ENCODE measurements around the gene CD164L2. TPM values are rescaled to one million over a fixed set of nuclear protein-coding genes. Genes with fewer than 3 reads are reported as not detected.
A peak's percentile ranks its signal among the peaks of the same experiment; 100 is the strongest.
"Not testable (repeated sequence)": the region's sequence is repeated elsewhere in the genome, so short reads cannot be mapped to it uniquely, and the experiment has no call there.

The CD164L2 gene
- total RNA-seq (not detected), polyA plus RNA-seq (not detected)
- long read RNA-seq, donor 1 = 0 reads
- long read RNA-seq, donor 2 = 0 reads
- long read RNA-seq, donor 3 = 0 reads

- 17 to 25% methylated on average over 40 to 43 of the region's 43 CpGs for WGBS, 2 donors
Observed at GRCh38 chr1:27383039-27383605, at the start of gene CD164L2. CD164L2 (minus strand) TSS chr1:27383333; CDS start chr1:27383239, 94 bp downstream.

GRCh38 chr1:27432725-27433124 lies 49.6 kb upstream of the CD164L2 start:
- DNase-seq, H3K36me3 ChIP-seq, ATAC-seq, H3K27me3 ChIP-seq, H3K4me3 ChIP-seq, H3K9me3 ChIP-seq: not testable (repeated sequence)
- Histone ChIP-seq H3K27ac (peak overlapping the region in 8 of 10 donors; percentile 10 to 86 (median 76)), H3K4me1 (peaks cover 47 to 100% (median 97%) of the 10 kb centered on the region in 9 donors)
- WGBS, 2 donors = 95 to 97% methylated on average over 1 of the region's 1 CpG
- intact Hi-C loops (cut with DNase I) = loop anchor here in 4 of 10 donors (5.0 kb wide), 4 partner anchors 50 to 125 kb away; partner anchors contain the start of gene WASF2 (in 1 of the 4)

More at GRCh38 chr1:27383039-27383605, at the start of gene CD164L2:
- peaks cover 0 to 18% (median 6%) of the 10 kb centered on the region in 9 donors for H3K4me1 ChIP-seq
- DNase-seq (no peak), ATAC-seq (peak in 2 of 8 donors; percentile 7 to 30)
- H3K36me3 ChIP-seq = no peaks in the 10 kb centered on the region
- H3K9me3 ChIP-seq = no peaks in the 10 kb centered on the region
- H3K4me3 ChIP-seq = no peak within 1 kb of the TSS
- H3K27ac ChIP-seq = no peak within 1 kb of the TSS
- TF ChIP-seq CTCF (IDR thresholded peaks at IDR 0.05) = no peak
- intact Hi-C loops (cut with DNase I) = loop anchor here in 3 of 10 donors (5.0 to 10.0 kb wide), 3 partner anchors 81 to 278 kb away; no protein-coding TSS in a partner anchor
- H3K27me3 ChIP-seq = peaks cover 0 to 9% (median 0%) of the 10 kb centered on the region in 7 donors

GRCh38 chr1:27431601-27431940 lies 48.4 kb upstream of the CD164L2 start:
- Histone ChIP-seq H3K4me3 (peak overlapping the region in 1 of 10 donors; percentile 30), H3K9me3 (no peaks in the 10 kb centered on the region), H3K27me3 (no peaks in the 10 kb centered on the region), H3K4me1 (peaks cover 36 to 100% (median 97%) of the 10 kb centered on the region in 9 donors), H3K36me3 (peaks cover 0 to 19% (median 0%) of the 10 kb centered on the region in 9 donors), H3K27ac (peak overlapping the region; percentile 78 to 88 (median 86))
- DNase-seq (no peak), ATAC-seq (no peak)
- WGBS, 2 donors = 86 to 91% methylated on average over 2 of the region's 2 CpGs
- intact Hi-C loops (cut with DNase I) = loop anchor here in 5 of 10 donors (2.0 to 5.0 kb wide), 5 partner anchors 51 to 126 kb away; partner anchors contain the start of gene WASF2 (in 1 of the 5)
- TF ChIP-seq CTCF (IDR thresholded peaks at IDR 0.05) = no peak

GRCh38 chr1:27430903-27431600 lies 47.9 kb upstream of the CD164L2 start:
- Histone ChIP-seq H3K9me3 (no peaks in the 10 kb centered on the region), H3K4me3 (peak overlapping the region in 3 of 10 donors; percentile 8 to 30 (median 19)), H3K4me1 (peaks cover 31 to 100% (median 97%) of the 10 kb centered on the region in 9 donors), H3K36me3 (peaks cover 0 to 24% (median 0%) of the 10 kb centered on the region in 9 donors), H3K27ac (peak overlapping the region; percentile 78 to 88 (median 86)), H3K27me3 (no peaks in the 10 kb centered on the region)
- DNase-seq (peak in 1 of 2 donors; percentile 50), ATAC-seq (peak; percentile 13 to 76 (median 38))
- intact Hi-C loops (cut with DNase I) = loop anchor here in 5 of 10 donors (2.0 to 5.0 kb wide), 5 partner anchors 51 to 126 kb away; partner anchors contain the start of gene WASF2 (in 1 of the 5)
- peak in 3 of 9 donors; percentile 37 to 46 (median 43) for TF ChIP-seq CTCF (IDR thresholded peaks at IDR 0.05)
- WGBS, 2 donors = 3% methylated on average over 1 of the region's 1 CpG

Data from heart right ventricle (tissue), 16 donors.